Trophoblast cell (in vitro differentiated cells and primary cell): Measurements from ENCODE around the gene LRRC74B.

Experiments
- DNase-seq, 2 donors: peaks; one replicate each; pipeline ENCODE4 v3.0.0-alpha.2; 2016
- H2AFZ ChIP-seq: 2 replicates; pipeline ENCODE4 v1.6.1; 2013; ENCODE audit warnings: low read length, moderate library complexity, mild to moderate bottlenecking; ENCODE audit not compliant: insufficient read depth, poor library complexity
- H2AK5ac ChIP-seq: 2 replicates; pipeline ENCODE4 v1.6.1; 2013; ENCODE audit warnings: mild to moderate bottlenecking, low read length
- H2BK120ac ChIP-seq: 2 replicates; pipeline ENCODE4 v1.6.1; 2013; ENCODE audit warnings: low read length, mild to moderate bottlenecking, moderate library complexity; ENCODE audit not compliant: insufficient read depth, poor library complexity
- H2BK12ac ChIP-seq: 2 replicates; pipeline ENCODE4 v1.6.1; 2013; ENCODE audit warnings: mild to moderate bottlenecking, low read length, moderate library complexity
- H2BK5ac ChIP-seq: 2 replicates; pipeline ENCODE4 v1.6.1; 2013; ENCODE audit warnings: low read length, low read depth, moderate library complexity, mild to moderate bottlenecking; ENCODE audit not compliant: poor library complexity
- H3K14ac ChIP-seq: 2 replicates; pipeline ENCODE4 v1.6.1; 2013; ENCODE audit warnings: mild to moderate bottlenecking, low read length
- H3K18ac ChIP-seq: 2 replicates; pipeline ENCODE4 v1.6.1; 2013; ENCODE audit warnings: mild to moderate bottlenecking, low read length
- H3K23ac ChIP-seq: 2 replicates; pipeline ENCODE4 v1.6.1; 2013; ENCODE audit warnings: low read length
- H3K27ac ChIP-seq: 2 replicates; pipeline ENCODE4 v1.5.1; 2013; ENCODE audit warnings: low read depth, mild to moderate bottlenecking, inconsistent platforms, low read length, moderate library complexity
- H3K27me3 ChIP-seq: 2 replicates; pipeline ENCODE4 v1.6.1; 2013; ENCODE audit warnings: inconsistent platforms, mild to moderate bottlenecking, low read length, moderate library complexity; ENCODE audit not compliant: insufficient read depth
- H3K36me3 ChIP-seq, 2 experiments: 1 replicate in 1 of 2; 2 replicates in 1 of 2; pipeline ENCODE4 v1.6.1; 2013; ENCODE audit warnings: low read length in 2 of 2, mild to moderate bottlenecking in 2 of 2, moderate library complexity in 1 of 2; ENCODE audit not compliant: insufficient read depth in 2 of 2, control insufficient read depth in 1 of 2
- H3K4ac ChIP-seq: 2 replicates; pipeline ENCODE4 v1.6.1; 2013; ENCODE audit warnings: low read depth, mild to moderate bottlenecking, low read length, moderate library complexity
- H3K4me1 ChIP-seq, 2 experiments: 1 replicate in 1 of 2; 2 replicates in 1 of 2; pipeline ENCODE4 v1.6.1; 2013; ENCODE audit warnings: low read length in 2 of 2, mild to moderate bottlenecking in 2 of 2, moderate library complexity in 1 of 2; ENCODE audit not compliant: insufficient read depth in 2 of 2, control insufficient read depth in 1 of 2
- H3K4me2 ChIP-seq: 2 replicates; pipeline ENCODE4 v1.6.1; 2013; ENCODE audit warnings: inconsistent platforms, mild to moderate bottlenecking, low read length, moderate library complexity
- H3K4me3 ChIP-seq: 2 replicates; pipeline ENCODE4 v1.5.1; 2013; ENCODE audit warnings: mild to moderate bottlenecking, low read depth, low read length, inconsistent platforms
- H3K79me1 ChIP-seq: one replicate; pipeline ENCODE4 v1.6.1; 2013; ENCODE audit warnings: low read length
- H3K79me2 ChIP-seq: 2 replicates; pipeline ENCODE4 v1.6.1; 2013; ENCODE audit warnings: low read length, mild to moderate bottlenecking; ENCODE audit not compliant: control insufficient read depth, insufficient read depth, poor library complexity
- H3K9ac ChIP-seq: 2 replicates; pipeline ENCODE4 v1.6.1; 2013; ENCODE audit warnings: mild to moderate bottlenecking, low read length
- H3K9me3 ChIP-seq: 2 replicates; pipeline ENCODE4 v1.6.1; 2013; ENCODE audit warnings: low read depth, mild to moderate bottlenecking, control low read depth, inconsistent platforms, low read length; ENCODE audit not compliant: insufficient read depth
- H4K12ac ChIP-seq: 2 replicates; pipeline ENCODE4 v1.6.1; 2013; ENCODE audit warnings: low read depth, mild to moderate bottlenecking, low read length, moderate library complexity
- H4K8ac ChIP-seq: 2 replicates; pipeline ENCODE4 v1.6.1; 2013; ENCODE audit warnings: low read depth, mild to moderate bottlenecking, low read length, moderate library complexity
- H4K91ac ChIP-seq: one replicate; pipeline ENCODE4 v1.6.1; 2013; ENCODE audit warnings: low read depth, mild to moderate bottlenecking, low read length, moderate library complexity
- WGBS: extraction: QIAGEN DNeasy Blood & Tissue Kit; methylation state at CpG from one replicate; pipeline ENCODE4 v1.1.7; 2013; ENCODE audit warnings: missing lambda C conversion rate; ENCODE audit not compliant: insufficient read length, insufficient coverage; ENCODE audit errors: extremely low coverage; 5-methylcytosine and 5-hydroxymethylcytosine counted together

Gene LRRC74B

GRCh38 chr22:21031545-21032036, 14.2 kb upstream of the LRRC74B start:
- Histone ChIP-seq H3K18ac (no peak overlapping the region), H3K4me3 (peak overlapping the region; percentile 52), H3K9me3 (no peaks in the 10 kb centered on the region), H3K4me2 (peak overlapping the region; percentile 83), H3K79me2 (peaks cover 2% of the 10 kb centered on the region), H3K4ac (no peak overlapping the region), H2BK5ac (no peak overlapping the region), H2BK12ac (no peak overlapping the region), H2AK5ac (no peak overlapping the region), H4K91ac (no peak overlapping the region), H3K27me3 (no peaks in the 10 kb centered on the region), H3K9ac (no peak overlapping the region), H3K79me1 (peaks cover 18% of the 10 kb centered on the region), H2BK120ac (no peak overlapping the region), H2AFZ (no peak overlapping the region), H3K4me1 (peaks cover 36 to 42% of the 10 kb centered on the region in 2 experiments), H4K8ac (no peak overlapping the region), H3K36me3 (no peaks in the 10 kb centered on the region), H4K12ac (no peak overlapping the region), H3K27ac (no peak overlapping the region), H3K14ac (no peak overlapping the region), H3K23ac (no peak overlapping the region)
- no peak for DNase-seq
- no CpG with 5 or more reads among the region's 18 CpGs for WGBS

- Histone ChIP-seq H2BK12ac (peak within 1 kb of the TSS; percentile 78), H4K12ac (no peak within 1 kb of the TSS), H3K4ac (peak within 1 kb of the TSS; percentile 53), H3K4me2 (peak within 1 kb of the TSS; percentile 83), H3K9ac (no peak within 1 kb of the TSS), H3K18ac (peak within 1 kb of the TSS; percentile 62), H2AK5ac (peak within 1 kb of the TSS; percentile 80), H2BK120ac (peak within 1 kb of the TSS; percentile 85), H3K27me3 (no peaks in the 10 kb centered on the region), H3K36me3 (no peaks in the 10 kb centered on the region), H2BK5ac (peak within 1 kb of the TSS; percentile 80), H3K23ac (no peak within 1 kb of the TSS), H4K8ac (peak within 1 kb of the TSS; percentile 52), H2AFZ (peak within 1 kb of the TSS; percentile 32), H3K14ac (peak within 1 kb of the TSS; percentile 82), H3K79me2 (peaks cover 2% of the 10 kb centered on the region), H4K91ac (peak within 1 kb of the TSS; percentile 80), H3K9me3 (no peaks in the 10 kb centered on the region), H3K27ac (peak within 1 kb of the TSS; percentile 84), H3K4me1 (peaks cover 37 to 40% of the 10 kb centered on the region in 2 experiments), H3K4me3 (peak within 1 kb of the TSS; percentile 52), H3K79me1 (peaks cover 20% of the 10 kb centered on the region)
- no CpG with 5 or more reads among the region's 59 CpGs for WGBS
- DNase-seq, result peak in 1 of 2 donors; percentile 18
These were observed 13.5 kb upstream of the LRRC74B start, which contains the start of gene SLC7A4 for GRCh38 chr22:21032037-21032867. TSS of gene SLC7A4 (minus strand) at chr22:21032561. CDS start at chr22:21031812, 749 bp downstream.

GRCh38 chr22:21032868-21033688, 12.7 kb upstream of the LRRC74B start:
- peak overlapping the region; percentile 84 for H3K27ac ChIP-seq
- H4K8ac ChIP-seq, result peak overlapping the region; percentile 52
- H3K79me1 ChIP-seq, result peaks cover 21% of the 10 kb centered on the region
- peak overlapping the region; percentile 52 for H3K4me3 ChIP-seq
- H2AFZ ChIP-seq, result peak overlapping the region; percentile 32
- H3K27me3 ChIP-seq, result no peaks in the 10 kb centered on the region
- no peak overlapping the region for H3K9ac ChIP-seq
- peak overlapping the region; percentile 80 for H2AK5ac ChIP-seq
- peak overlapping the region; percentile 83 for H3K4me2 ChIP-seq
- peak overlapping the region; percentile 85 for H2BK120ac ChIP-seq
- no peaks in the 10 kb centered on the region for H3K36me3 ChIP-seq
- H2BK12ac ChIP-seq, result peak overlapping the region; percentile 78
- peak overlapping the region; percentile 62 for H3K18ac ChIP-seq
- H3K14ac ChIP-seq, result peak overlapping the region; percentile 82
- no CpG with 5 or more reads among the region's 12 CpGs for whole genome bisulfite sequencing
- H3K9me3 ChIP-seq, result no peaks in the 10 kb centered on the region
- H3K79me2 ChIP-seq, result peaks cover 2% of the 10 kb centered on the region
- H4K91ac ChIP-seq, result peak overlapping the region; percentile 80
- no peak overlapping the region for H3K23ac ChIP-seq
- H3K4me1 ChIP-seq, result peaks cover 37 to 39% of the 10 kb centered on the region in 2 experiments
- H3K4ac ChIP-seq, result peak overlapping the region; percentile 53
- DNase-seq, result peak; percentile 74 to 77
- H4K12ac ChIP-seq, result no peak overlapping the region
- H2BK5ac ChIP-seq, result peak overlapping the region; percentile 80

- Histone ChIP-seq H3K4me3 (no peak overlapping the region), H3K14ac (peak overlapping the region; percentile 54), H4K91ac (peak overlapping the region; percentile 74), H3K4me2 (no peak overlapping the region), H3K9ac (no peak overlapping the region), H2BK5ac (peak overlapping the region; percentile 14), H2AK5ac (peak overlapping the region; percentile 80), H2BK12ac (peak overlapping the region; percentile 78), H3K4ac (peak overlapping the region; percentile 16), H2BK120ac (peak overlapping the region; percentile 70), H3K18ac (peak overlapping the region; percentile 48), H3K27ac (no peak overlapping the region), H3K36me3 (no peaks in the 10 kb centered on the region), H4K8ac (no peak overlapping the region), H2AFZ (no peak overlapping the region), H3K4me1 (peaks cover 41 to 42% of the 10 kb centered on the region in 2 experiments), H3K79me2 (peaks cover 2% of the 10 kb centered on the region), H4K12ac (no peak overlapping the region), H3K79me1 (peaks cover 24% of the 10 kb centered on the region), H3K27me3 (no peaks in the 10 kb centered on the region), H3K9me3 (no peaks in the 10 kb centered on the region), H3K23ac (no peak overlapping the region)
- no peak for DNase-seq
- WGBS, result no CpG with 5 or more reads among the region's 3 CpGs
These were observed 11.9 kb upstream of the LRRC74B start for GRCh38 chr22:21033895-21034294.
